GM18526 (cell line): Measurements from ENCODE around the gene ZNF202.

Source experiments
- POLR2A ChIP-seq: IDR thresholded peaks from 3 replicates; pipeline ENCODE4 v1.6.1; 2011; ENCODE audit not compliant: insufficient read length; ENCODE audit errors: extremely low read depth

The ZNF202 gene

GRCh38 chr11:123745764-123746451, 4.4 kb upstream of the ZNF202 start:
- TF ChIP-seq POLR2A: no peak

- TF ChIP-seq POLR2A: no peak
These were observed 1.3 kb upstream of the ZNF202 start for GRCh38 chr11:123742724-123743120.

GRCh38 chr11:123742031-123742723, 717 bp upstream of the ZNF202 start:
- TF ChIP-seq POLR2A: no peak

- no peak for TF ChIP-seq POLR2A
These were observed 687 bp downstream of the ZNF202 start for GRCh38 chr11:123740787-123741158.

GRCh38 chr11:123738374-123738773, 3.1 kb downstream of the ZNF202 start:
- TF ChIP-seq POLR2A: no peak

- TF ChIP-seq POLR2A: no peak
These were observed 4.7 kb downstream of the ZNF202 start for GRCh38 chr11:123736769-123737168.

GRCh38 chr11:123729602-123730001, 11.9 kb downstream of the ZNF202 start:
- TF ChIP-seq POLR2A: no peak

GRCh38 chr11:123725995-123726655, 15.3 kb downstream of the ZNF202 start:
- no peak for TF ChIP-seq POLR2A

GRCh38 chr11:123719452-123719851, 22.0 kb downstream of the ZNF202 start:
- no peak for TF ChIP-seq POLR2A

GRCh38 chr11:123718469-123718868, 23.0 kb downstream of the ZNF202 start:
- no peak for TF ChIP-seq POLR2A

GRCh38 chr11:123718063-123718462, 23.4 kb downstream of the ZNF202 start:
- TF ChIP-seq POLR2A: no peak

GRCh38 chr11:123707606-123708205, 33.8 kb downstream of the ZNF202 start:
- TF ChIP-seq POLR2A: no peak

GRCh38 chr11:123707206-123707605, 34.3 kb downstream of the ZNF202 start:
- TF ChIP-seq POLR2A: no peak

GRCh38 chr11:123704341-123704740, 37.1 kb downstream of the ZNF202 start:
- TF ChIP-seq POLR2A: no peak

- TF ChIP-seq POLR2A: no peak
These were observed 38.8 kb downstream of the ZNF202 start for GRCh38 chr11:123702696-123703095.

GRCh38 chr11:123702139-123702538, 39.3 kb downstream of the ZNF202 start:
- TF ChIP-seq POLR2A: no peak
